ENCODE results near the gene ATOSB.

Gene ATOSB

GRCh38 chr9:35079426-35080341, 36.0 kb downstream of the ATOSB start, which contains the start of gene FANCG:
Gene FANCG (minus strand): TSS chr9:35079942. CDS start chr9:35079524, 418 bp downstream.
- peak; percentile 94 for DNase-seq

GRCh38 chr9:35079041-35079425, 36.6 kb downstream of the ATOSB start:
- DNase-seq = no peak

- no peak for DNase-seq
These were observed 37.6 kb downstream of the ATOSB start for GRCh38 chr9:35078066-35078465.

- DNase-seq = no peak
These were observed 38.8 kb downstream of the ATOSB start for GRCh38 chr9:35076848-35077247.

- DNase-seq = no peak
These were observed 40.3 kb downstream of the ATOSB start for GRCh38 chr9:35075358-35075757.

- DNase-seq = no peak
These were observed 40.9 kb downstream of the ATOSB start for GRCh38 chr9:35074791-35075190.

GRCh38 chr9:35074141-35074540, 41.5 kb downstream of the ATOSB start:
- DNase-seq = no peak

- no peak for DNase-seq
These were observed 42.4 kb downstream of the ATOSB start for GRCh38 chr9:35073279-35073612.

- DNase-seq = peak; percentile 99
These were observed 43.0 kb downstream of the ATOSB start, which contains the start of gene VCP for GRCh38 chr9:35072461-35073278. Gene VCP (minus strand): TSS chr9:35072625. CDS start chr9:35072353, 272 bp downstream.

GRCh38 chr9:35071814-35072460, 43.7 kb downstream of the ATOSB start:
- DNase-seq = peak; percentile 93

- DNase-seq = no peak
These were observed 44.5 kb downstream of the ATOSB start for GRCh38 chr9:35070823-35071813.

- no peak for DNase-seq
These were observed 46.6 kb downstream of the ATOSB start for GRCh38 chr9:35069020-35069419.

- DNase-seq = no peak
These were observed 48.6 kb downstream of the ATOSB start for GRCh38 chr9:35067056-35067455.

- no peak for DNase-seq
These were observed 55.0 kb downstream of the ATOSB start for GRCh38 chr9:35060548-35061207.

- DNase-seq = no peak
These were observed 56.2 kb downstream of the ATOSB start for GRCh38 chr9:35059438-35059837.

- DNase-seq = no peak
These were observed 58.4 kb downstream of the ATOSB start for GRCh38 chr9:35057271-35057620.

GRCh38 chr9:35056571-35057270, 58.9 kb downstream of the ATOSB start:
- no peak for DNase-seq

GRCh38 chr9:35054871-35055644, 60.6 kb downstream of the ATOSB start:
- DNase-seq = no peak

- DNase-seq = no peak
These were observed 61.4 kb downstream of the ATOSB start for GRCh38 chr9:35054185-35054835.
